ENCODE data around the gene BTBD6.

GRCh38 chr14:105199093-105199492 is 49.2 kb upstream of the BTBD6 start:
- TF ChIP-seq POLR2AphosphoS5 (IDR thresholded peaks at IDR 0.05; ENCODE audit: low read depth, low read length), result no peak
- TF ChIP-seq POLR2A (IDR thresholded peaks at IDR 0.05; ENCODE audit: low read depth, low read length), result no peak
- TF ChIP-seq TAF1 (IDR thresholded peaks at IDR 0.05; ENCODE audit: low read depth, low read length), result no peak
- no peak for TF ChIP-seq SPI1 (IDR thresholded peaks at IDR 0.05; ENCODE audit: low read depth, low read length)
- no peak for TF ChIP-seq PAX5 (IDR thresholded peaks at IDR 0.05; ENCODE audit: insufficient read depth, low read length, severe bottlenecking)
- no peak for TF ChIP-seq POU2F2 (IDR thresholded peaks at IDR 0.05; ENCODE audit: low read depth, low read length)

All from GM12891 (cell line).